ENCODE data around the gene MRPL38. TPM values are rescaled to one million over a fixed set of nuclear protein-coding genes. Genes with fewer than 3 reads are reported as not detected.

MRPL38 gene
- total and polyA plus RNA-seq, 2 of the 8 experiments (the other 6 are each of a cell fraction or from before 2014, with no cell fraction given) = 78.4 to 125 TPM

DNA sequence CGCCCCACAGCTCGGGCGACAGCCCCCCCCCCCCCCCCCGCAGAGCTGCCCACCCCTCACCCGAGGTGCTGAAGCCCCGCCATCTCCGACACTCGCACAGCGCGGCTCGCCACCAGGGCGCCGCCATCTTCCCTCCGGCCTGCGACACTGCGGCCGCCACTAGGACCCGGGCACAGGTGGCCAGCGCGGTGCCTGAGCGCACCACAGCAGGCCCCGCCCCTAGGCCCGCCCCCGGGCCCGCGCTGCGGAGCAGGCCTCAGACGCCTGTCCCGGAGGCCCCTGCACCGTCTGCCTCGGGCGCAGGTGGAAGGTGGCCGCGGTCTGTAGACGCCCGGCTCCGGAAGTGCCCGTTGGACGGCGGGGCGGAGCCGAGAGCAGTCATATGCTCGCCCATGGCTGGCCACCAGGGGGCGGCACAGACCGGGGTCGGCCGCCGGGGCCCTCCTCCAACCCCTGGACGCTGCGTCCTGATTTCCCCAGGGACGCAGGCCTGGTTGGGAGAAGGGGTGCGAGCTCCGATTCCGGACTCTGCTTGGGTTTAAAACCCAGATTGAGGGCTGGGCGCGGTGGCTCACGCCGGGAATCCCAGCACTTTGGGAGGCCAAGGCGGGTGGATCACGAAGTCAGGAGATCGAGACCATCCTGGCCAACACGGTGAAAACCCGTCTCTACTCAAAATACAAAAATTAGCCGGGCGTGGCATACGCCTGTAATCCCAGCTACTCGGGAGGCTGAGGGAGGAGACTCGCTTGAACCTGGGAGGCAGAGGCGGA lies at the start of gene MRPL38 (continued):
- TF ChIP-seq, protein P1, sequence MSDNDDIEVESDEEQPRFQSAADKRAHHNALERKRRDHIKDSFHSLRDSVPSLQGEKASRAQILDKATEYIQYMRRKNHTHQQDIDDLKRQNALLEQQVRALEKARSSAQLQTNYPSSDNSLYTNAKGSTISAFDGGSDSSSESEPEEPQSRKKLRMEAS (IDR thresholded peaks at IDR 0.05) = peak; percentile 68
- TF ChIP-seq TBP (IDR thresholded peaks at IDR 0.05; ENCODE audit: low read depth, low read length) (peak; percentile 69), BRCA1 (IDR thresholded peaks at IDR 0.05; ENCODE audit: low read depth, low read length) (no peak), TAF1 (IDR thresholded peaks at IDR 0.05; ENCODE audit: low read depth, low read length) (peak; percentile 90), JUND (IDR thresholded peaks at IDR 0.05; ENCODE audit: low read length) (0 out of 2 replicates have a peak, but pooled peaks have one; percentile 9), EZH2 (IDR thresholded peaks at IDR 0.05; ENCODE audit: low read depth, low read length, severe bottlenecking) (no peak), KDM5A (IDR thresholded peaks at IDR 0.05; ENCODE audit: low read length) (peak; percentile 74; the same call in 1 of the 2 replicates), RBBP5 (IDR thresholded peaks at IDR 0.05; ENCODE audit: borderline replicate concordance, low read depth, low read length) (peak; percentile 88; the same call in 1 of the 2 replicates), CREB1 (IDR thresholded peaks at IDR 0.05) (peak; percentile 32), EGR1 (IDR thresholded peaks at IDR 0.05; ENCODE audit: borderline replicate concordance, low read depth, low read length) (peak; percentile 20; the same call in 1 of the 2 replicates), TAF7 (optimal IDR thresholded peaks at IDR 0.05; ENCODE audit: borderline replicate concordance, low read depth, low read length) (peak; percentile 38), SP4 (IDR thresholded peaks at IDR 0.05; ENCODE audit: low read length) (peak; percentile 97), PHF8 (conservative IDR thresholded peaks at IDR 0.05; ENCODE audit: low read depth, low read length) (peak; percentile 12), CHD2 (IDR thresholded peaks at IDR 0.05; ENCODE audit: low read length) (no peak), POLR2AphosphoS5 (IDR thresholded peaks at IDR 0.05; ENCODE audit: low read depth, low read length) (peak; percentile 70; the same call in 1 of the 2 replicates), SP1 (IDR thresholded peaks at IDR 0.05; ENCODE audit: low read depth, low read length) (peak; percentile 42; the same call in 1 of the 2 replicates)
- TF ChIP-seq, protein P2, sequence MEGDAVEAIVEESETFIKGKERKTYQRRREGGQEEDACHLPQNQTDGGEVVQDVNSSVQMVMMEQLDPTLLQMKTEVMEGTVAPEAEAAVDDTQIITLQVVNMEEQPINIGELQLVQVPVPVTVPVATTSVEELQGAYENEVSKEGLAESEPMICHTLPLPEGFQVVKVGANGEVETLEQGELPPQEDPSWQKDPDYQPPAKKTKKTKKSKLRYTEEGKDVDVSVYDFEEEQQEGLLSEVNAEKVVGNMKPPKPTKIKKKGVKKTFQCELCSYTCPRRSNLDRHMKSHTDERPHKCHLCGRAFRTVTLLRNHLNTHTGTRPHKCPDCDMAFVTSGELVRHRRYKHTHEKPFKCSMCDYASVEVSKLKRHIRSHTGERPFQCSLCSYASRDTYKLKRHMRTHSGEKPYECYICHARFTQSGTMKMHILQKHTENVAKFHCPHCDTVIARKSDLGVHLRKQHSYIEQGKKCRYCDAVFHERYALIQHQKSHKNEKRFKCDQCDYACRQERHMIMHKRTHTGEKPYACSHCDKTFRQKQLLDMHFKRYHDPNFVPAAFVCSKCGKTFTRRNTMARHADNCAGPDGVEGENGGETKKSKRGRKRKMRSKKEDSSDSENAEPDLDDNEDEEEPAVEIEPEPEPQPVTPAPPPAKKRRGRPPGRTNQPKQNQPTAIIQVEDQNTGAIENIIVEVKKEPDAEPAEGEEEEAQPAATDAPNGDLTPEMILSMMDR (IDR thresholded peaks at IDR 0.05; ENCODE audit: control extremely low read depth in 1 of 3, insufficient read depth in 1 of 3, low read depth in 1 of 3, low read length in 3 of 3) = peak; percentile 83 to 93 (median 85)
